HEK293 (cell line): ENCODE data around the gene SHLD2.

Experiments
- CTCF ChIA-PET: fragments of 350-600 bp; formaldehyde crosslinking; extraction: SDS; loops from one replicate; lab custom pipeline; 2021; ENCODE audit warnings: antibody characterized with exemption; lab: Yijun Ruan, JAX
- POLR2A ChIA-PET: fragments of 300-600 bp; formaldehyde crosslinking; extraction: SDS; loops from one replicate; lab custom pipeline; 2020; ENCODE audit warnings: antibody characterized with exemption, inconsistent platforms; lab: Yijun Ruan, JAX
- H3K27ac ChIP-seq: fragments of 200-500 bp; sonication (Bioruptor generic); 2 replicates; pipeline ENCODE4 v1.5.1; 2014; ENCODE audit warnings: low read depth, low read length, control low read depth, inconsistent platforms; ENCODE audit errors: extremely low read depth
- H3K36me3 ChIP-seq, 2 experiments: fragments of 200-500 bp in 1 of 2; sonication (Bioruptor generic) in 1 of 2; 1 replicate in 1 of 2; 2 replicates in 1 of 2; pipeline ENCODE4 v1.5.1; 2014 to 2017; ENCODE audit warnings: inconsistent platforms in 2 of 2, low read length in 2 of 2; ENCODE audit not compliant: control insufficient read depth in 2 of 2, insufficient read depth in 1 of 2
- H3K4me1 ChIP-seq: fragments of 200-500 bp; sonication (Bioruptor generic); 2 replicates; pipeline ENCODE4 v1.5.1; 2014; ENCODE audit warnings: mild to moderate bottlenecking, low read length, inconsistent platforms; ENCODE audit not compliant: control insufficient read depth, insufficient read depth
- H3K4me3 ChIP-seq: 2 replicates; pipeline ENCODE4 v1.5.1; 2011; ENCODE audit warnings: low read depth, mild to moderate bottlenecking, control low read depth, low read length, moderate library complexity
- H3K9me3 ChIP-seq: fragments of 200-500 bp; sonication (Bioruptor generic); 2 replicates; pipeline ENCODE4 v1.5.1; 2014; ENCODE audit warnings: low read depth, low read length, inconsistent platforms; ENCODE audit not compliant: control insufficient read depth, insufficient read depth
- GLIS1 ChIP-seq: fragments of 450-650 bp; formaldehyde crosslinking; IDR thresholded peaks from 2 replicates; pipeline ENCODE4 v1.5.1; 2016; ENCODE audit warnings: missing biosample characterization, missing genetic modification characterization
- HOXC10 ChIP-seq: sonication (generic); formaldehyde crosslinking; IDR thresholded peaks from 2 replicates; pipeline ENCODE4 v1.8.1; 2023; ENCODE audit warnings: mild to moderate bottlenecking, missing genetic modification reagents
- KLF16 ChIP-seq: fragments of 450-650 bp; formaldehyde crosslinking; IDR thresholded peaks from 2 replicates; pipeline ENCODE4 v1.5.1; 2017; ENCODE audit warnings: missing biosample characterization, missing genetic modification characterization
- KLF9 ChIP-seq: fragments of 450-650 bp; formaldehyde crosslinking; IDR thresholded peaks from 2 replicates; pipeline ENCODE4 v1.5.1; 2016; ENCODE audit warnings: missing biosample characterization, missing genetic modification characterization, low read depth
- PRDM1 ChIP-seq: fragments of 450-650 bp; formaldehyde crosslinking; IDR thresholded peaks from 2 replicates; pipeline ENCODE4; 2016; ENCODE audit warnings: missing biosample characterization, missing genetic modification characterization
- SP2 ChIP-seq: fragments of 450-650 bp; formaldehyde crosslinking; IDR thresholded peaks from 2 replicates; pipeline ENCODE4 v1.5.1; 2016; ENCODE audit warnings: missing biosample characterization, missing genetic modification characterization
- ZBTB1 ChIP-seq: fragments of 450-650 bp; formaldehyde crosslinking; IDR thresholded peaks from 2 replicates; pipeline ENCODE4 v1.5.1; 2016; ENCODE audit warnings: missing biosample characterization, missing genetic modification characterization
- ZBTB17 ChIP-seq: fragments of 450-650 bp; formaldehyde crosslinking; IDR thresholded peaks from 2 replicates; pipeline ENCODE4 v1.5.1; 2016; ENCODE audit warnings: missing biosample characterization, missing genetic modification characterization
- ZEB2 ChIP-seq: fragments of 450-650 bp; formaldehyde crosslinking; IDR thresholded peaks from 2 replicates; pipeline ENCODE4 v1.5.1; 2016; ENCODE audit warnings: missing biosample characterization, missing genetic modification characterization
- ZNF133 ChIP-seq: fragments of 450-650 bp; formaldehyde crosslinking; IDR thresholded peaks from 2 replicates; pipeline ENCODE4 v1.5.1; 2016; ENCODE audit warnings: missing biosample characterization, missing genetic modification characterization
- ZNF138 ChIP-seq: fragments of 450-650 bp; formaldehyde crosslinking; IDR thresholded peaks from 2 replicates; pipeline ENCODE4 v1.5.1; 2016; ENCODE audit warnings: missing biosample characterization, missing genetic modification characterization, borderline replicate concordance
- ZNF169 ChIP-seq: fragments of 450-650 bp; formaldehyde crosslinking; IDR thresholded peaks from 2 replicates; pipeline ENCODE4 v1.5.1; 2016; ENCODE audit warnings: missing biosample characterization, missing genetic modification characterization
- ZNF174 ChIP-seq: fragments of 450-650 bp; formaldehyde crosslinking; IDR thresholded peaks from 2 replicates; pipeline ENCODE4 v1.5.0; 2017; ENCODE audit warnings: missing biosample characterization, mild to moderate bottlenecking, missing genetic modification characterization
- ZNF239 ChIP-seq: fragments of 450-650 bp; formaldehyde crosslinking; IDR thresholded peaks from 2 replicates; pipeline ENCODE4 v1.5.1; 2016; ENCODE audit warnings: missing biosample characterization, missing genetic modification characterization
- ZNF398 ChIP-seq: fragments of 450-650 bp; formaldehyde crosslinking; IDR thresholded peaks from 2 replicates; pipeline ENCODE4 v1.5.1; 2017; ENCODE audit warnings: missing biosample characterization, missing genetic modification characterization
- ZNF529 ChIP-seq: fragments of 450-650 bp; formaldehyde crosslinking; IDR thresholded peaks from 2 replicates; pipeline ENCODE4 v1.5.1; 2017; ENCODE audit warnings: missing genetic modification characterization, missing biosample characterization; ENCODE audit not compliant: insufficient replicate concordance
- ZNF610 ChIP-seq: fragments of 450-650 bp; formaldehyde crosslinking; IDR thresholded peaks from 2 replicates; pipeline ENCODE4 v1.5.1; 2016; ENCODE audit warnings: missing biosample characterization, missing genetic modification characterization, borderline replicate concordance
- ZSCAN30 ChIP-seq: fragments of 450-650 bp; IDR thresholded peaks from 2 replicates; pipeline ENCODE4 v1.5.1; 2018; ENCODE audit warnings: missing biosample characterization, mild to moderate bottlenecking, missing genetic modification characterization, moderate library complexity
- TF ChIP-seq, protein P1 (sequence below): fragments of 450-650 bp; formaldehyde crosslinking; IDR thresholded peaks from 2 replicates; pipeline ENCODE4 v1.5.1; 2016; ENCODE audit warnings: missing biosample characterization, missing genetic modification characterization
- TF ChIP-seq, protein P2 (sequence below): fragments of 450-650 bp; formaldehyde crosslinking; IDR thresholded peaks from 2 replicates; pipeline ENCODE4 v1.5.1; 2017; ENCODE audit warnings: missing biosample characterization, missing genetic modification characterization
- TF ChIP-seq, protein P3 (sequence below): sonication (generic); formaldehyde crosslinking; IDR thresholded peaks from 2 replicates; pipeline ENCODE4 v1.8.1; 2022; ENCODE audit warnings: mild to moderate bottlenecking, moderate library complexity, missing genetic modification reagents
- TF ChIP-seq, protein P4 (sequence below): fragments of 450-650 bp; formaldehyde crosslinking; IDR thresholded peaks from 2 replicates; pipeline ENCODE4 v1.5.1; 2016; ENCODE audit warnings: missing biosample characterization, missing genetic modification characterization
- TF ChIP-seq, protein P5 (sequence below): fragments of 450-650 bp; formaldehyde crosslinking; IDR thresholded peaks from 2 replicates; pipeline ENCODE4 v1.5.1; 2016; ENCODE audit warnings: missing biosample characterization, missing genetic modification characterization, low read depth
- TF ChIP-seq, protein P6 (sequence below): fragments of 450-650 bp; formaldehyde crosslinking; IDR thresholded peaks from 2 replicates; pipeline ENCODE4 v1.5.1; 2017; ENCODE audit warnings: missing biosample characterization, missing genetic modification characterization

SHLD2 gene

DNA sequence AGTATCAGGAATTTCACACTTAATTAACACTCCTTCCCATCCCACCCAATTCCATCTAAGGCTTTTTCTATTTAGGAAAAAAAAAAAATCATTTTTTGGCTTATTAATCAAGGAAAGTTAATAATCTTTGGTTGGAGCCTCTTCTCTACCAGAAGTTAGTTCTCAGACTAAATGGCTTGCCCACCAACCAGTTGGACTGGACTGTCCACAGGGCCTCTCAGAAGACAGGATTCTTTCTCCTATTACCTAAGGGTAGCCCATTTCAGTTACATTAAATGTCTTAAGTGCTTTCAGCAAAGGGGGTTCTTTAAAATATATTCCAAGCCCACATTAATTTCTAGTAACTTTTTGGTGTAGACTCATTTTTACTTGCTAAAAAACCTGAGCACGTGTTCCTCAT is 35.6 kb upstream of the SHLD2 start (continued):
- no peak for TF ChIP-seq ZNF169 (tag by site-specific recombination)
- TF ChIP-seq, all 188 proteins: peak for 0

GRCh38 chr10:87060280-87060928 is 34.6 kb upstream of the SHLD2 start:
- ChIA-PET POLR2A (no interaction called here), CTCF (no interaction called here)
- Histone ChIP-seq H3K9me3 (no peaks in the 10 kb centered on the region), H3K36me3 (peaks cover 55 to 79% of the 10 kb centered on the region in 2 experiments), H3K27ac (no peak overlapping the region), H3K4me3 (no peak overlapping the region), H3K4me1 (no peaks in the 10 kb centered on the region)
- TF ChIP-seq ZBTB1 (tag by site-specific recombination) (no peak), ZNF398 (no peak), ZNF239 (tag by site-specific recombination) (no peak), ZNF133 (no peak), KLF16 (tag by site-specific recombination) (no peak), ZNF529 (tag by site-specific recombination) (no peak), SP2 (tag by site-specific recombination) (no peak), ZNF174 (no peak), ZNF610 (no peak), HOXC10 (CRISPR knock-in tag) (no peak)
- TF ChIP-seq, protein P1, sequence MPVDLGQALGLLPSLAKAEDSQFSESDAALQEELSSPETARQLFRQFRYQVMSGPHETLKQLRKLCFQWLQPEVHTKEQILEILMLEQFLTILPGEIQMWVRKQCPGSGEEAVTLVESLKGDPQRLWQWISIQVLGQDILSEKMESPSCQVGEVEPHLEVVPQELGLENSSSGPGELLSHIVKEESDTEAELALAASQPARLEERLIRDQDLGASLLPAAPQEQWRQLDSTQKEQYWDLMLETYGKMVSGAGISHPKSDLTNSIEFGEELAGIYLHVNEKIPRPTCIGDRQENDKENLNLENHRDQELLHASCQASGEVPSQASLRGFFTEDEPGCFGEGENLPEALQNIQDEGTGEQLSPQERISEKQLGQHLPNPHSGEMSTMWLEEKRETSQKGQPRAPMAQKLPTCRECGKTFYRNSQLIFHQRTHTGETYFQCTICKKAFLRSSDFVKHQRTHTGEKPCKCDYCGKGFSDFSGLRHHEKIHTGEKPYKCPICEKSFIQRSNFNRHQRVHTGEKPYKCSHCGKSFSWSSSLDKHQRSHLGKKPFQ (tag by site-specific recombination): no peak

DNA sequence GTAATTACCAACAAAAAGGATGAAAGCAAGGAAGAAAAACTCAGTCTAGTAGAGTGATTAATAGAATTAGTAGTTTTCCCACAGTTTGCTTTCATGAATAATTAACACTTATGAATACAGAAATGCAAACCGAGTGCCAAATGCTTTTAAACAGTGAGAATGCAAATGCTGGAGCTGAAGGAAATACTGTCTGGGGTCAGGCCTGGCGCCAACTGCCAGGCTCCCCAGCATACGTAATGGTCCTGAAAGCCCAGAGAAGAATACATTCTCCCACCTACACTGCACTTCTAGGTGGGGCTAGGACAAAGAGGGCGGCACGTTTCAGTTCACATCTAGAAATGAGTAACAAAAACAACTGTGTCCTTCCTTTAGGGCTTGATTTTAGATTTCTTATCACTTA is 30.4 kb upstream of the SHLD2 start:
- POLR2A ChIA-PET: interaction anchor here (0.5 kb wide), 1 partner anchor 196 kb away, joined by 3 read pairs; no protein-coding TSS in a partner anchor
- peaks cover 54 to 79% of the 10 kb centered on the region in 2 experiments for H3K36me3 ChIP-seq
- no peak for TF ChIP-seq ZNF138 (tag by site-specific recombination)
- TF ChIP-seq PRDM1 (tag by site-specific recombination): no peak
- TF ChIP-seq, protein P2, sequence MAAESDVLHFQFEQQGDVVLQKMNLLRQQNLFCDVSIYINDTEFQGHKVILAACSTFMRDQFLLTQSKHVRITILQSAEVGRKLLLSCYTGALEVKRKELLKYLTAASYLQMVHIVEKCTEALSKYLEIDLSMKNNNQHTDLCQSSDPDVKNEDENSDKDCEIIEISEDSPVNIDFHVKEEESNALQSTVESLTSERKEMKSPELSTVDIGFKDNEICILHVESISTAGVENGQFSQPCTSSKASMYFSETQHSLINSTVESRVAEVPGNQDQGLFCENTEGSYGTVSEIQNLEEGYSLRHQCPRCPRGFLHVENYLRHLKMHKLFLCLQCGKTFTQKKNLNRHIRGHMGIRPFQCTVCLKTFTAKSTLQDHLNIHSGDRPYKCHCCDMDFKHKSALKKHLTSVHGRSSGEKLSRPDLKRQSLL (tag by site-specific recombination): no peak
- no peak for TF ChIP-seq ZBTB17 (tag by site-specific recombination)
- TF ChIP-seq ZNF529 (tag by site-specific recombination): no peak
- TF ChIP-seq, protein P3, sequence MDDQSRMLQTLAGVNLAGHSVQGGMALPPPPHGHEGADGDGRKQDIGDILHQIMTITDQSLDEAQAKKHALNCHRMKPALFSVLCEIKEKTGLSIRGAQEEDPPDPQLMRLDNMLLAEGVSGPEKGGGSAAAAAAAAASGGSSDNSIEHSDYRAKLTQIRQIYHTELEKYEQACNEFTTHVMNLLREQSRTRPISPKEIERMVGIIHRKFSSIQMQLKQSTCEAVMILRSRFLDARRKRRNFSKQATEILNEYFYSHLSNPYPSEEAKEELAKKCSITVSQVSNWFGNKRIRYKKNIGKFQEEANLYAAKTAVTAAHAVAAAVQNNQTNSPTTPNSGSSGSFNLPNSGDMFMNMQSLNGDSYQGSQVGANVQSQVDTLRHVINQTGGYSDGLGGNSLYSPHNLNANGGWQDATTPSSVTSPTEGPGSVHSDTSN (CRISPR knock-in tag): no peak
- no peak for TF ChIP-seq GLIS1 (tag by site-specific recombination)
- TF ChIP-seq ZSCAN30 (tag by site-specific recombination): no peak
- no peak for TF ChIP-seq ZEB2 (tag by site-specific recombination)
- TF ChIP-seq, protein P4, sequence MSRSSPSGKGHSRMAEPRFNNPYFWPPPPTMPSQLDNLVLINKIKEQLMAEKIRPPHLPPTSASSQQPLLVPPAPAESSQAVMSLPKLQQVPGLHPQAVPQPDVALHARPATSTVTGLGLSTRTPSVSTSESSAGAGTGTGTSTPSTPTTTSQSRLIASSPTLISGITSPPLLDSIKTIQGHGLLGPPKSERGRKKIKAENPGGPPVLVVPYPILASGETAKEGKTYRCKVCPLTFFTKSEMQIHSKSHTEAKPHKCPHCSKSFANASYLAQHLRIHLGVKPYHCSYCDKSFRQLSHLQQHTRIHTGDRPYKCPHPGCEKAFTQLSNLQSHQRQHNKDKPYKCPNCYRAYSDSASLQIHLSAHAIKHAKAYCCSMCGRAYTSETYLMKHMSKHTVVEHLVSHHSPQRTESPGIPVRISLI (tag by site-specific recombination): no peak
- TF ChIP-seq, protein P5, sequence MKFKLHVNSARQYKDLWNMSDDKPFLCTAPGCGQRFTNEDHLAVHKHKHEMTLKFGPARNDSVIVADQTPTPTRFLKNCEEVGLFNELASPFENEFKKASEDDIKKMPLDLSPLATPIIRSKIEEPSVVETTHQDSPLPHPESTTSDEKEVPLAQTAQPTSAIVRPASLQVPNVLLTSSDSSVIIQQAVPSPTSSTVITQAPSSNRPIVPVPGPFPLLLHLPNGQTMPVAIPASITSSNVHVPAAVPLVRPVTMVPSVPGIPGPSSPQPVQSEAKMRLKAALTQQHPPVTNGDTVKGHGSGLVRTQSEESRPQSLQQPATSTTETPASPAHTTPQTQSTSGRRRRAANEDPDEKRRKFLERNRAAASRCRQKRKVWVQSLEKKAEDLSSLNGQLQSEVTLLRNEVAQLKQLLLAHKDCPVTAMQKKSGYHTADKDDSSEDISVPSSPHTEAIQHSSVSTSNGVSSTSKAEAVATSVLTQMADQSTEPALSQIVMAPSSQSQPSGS (tag by site-specific recombination): no peak
- TF ChIP-seq, protein P6, sequence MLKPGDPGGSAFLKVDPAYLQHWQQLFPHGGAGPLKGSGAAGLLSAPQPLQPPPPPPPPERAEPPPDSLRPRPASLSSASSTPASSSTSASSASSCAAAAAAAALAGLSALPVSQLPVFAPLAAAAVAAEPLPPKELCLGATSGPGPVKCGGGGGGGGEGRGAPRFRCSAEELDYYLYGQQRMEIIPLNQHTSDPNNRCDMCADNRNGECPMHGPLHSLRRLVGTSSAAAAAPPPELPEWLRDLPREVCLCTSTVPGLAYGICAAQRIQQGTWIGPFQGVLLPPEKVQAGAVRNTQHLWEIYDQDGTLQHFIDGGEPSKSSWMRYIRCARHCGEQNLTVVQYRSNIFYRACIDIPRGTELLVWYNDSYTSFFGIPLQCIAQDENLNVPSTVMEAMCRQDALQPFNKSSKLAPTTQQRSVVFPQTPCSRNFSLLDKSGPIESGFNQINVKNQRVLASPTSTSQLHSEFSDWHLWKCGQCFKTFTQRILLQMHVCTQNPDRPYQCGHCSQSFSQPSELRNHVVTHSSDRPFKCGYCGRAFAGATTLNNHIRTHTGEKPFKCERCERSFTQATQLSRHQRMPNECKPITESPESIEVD (tag by site-specific recombination): no peak
- no peak for TF ChIP-seq KLF9

More for the DNA sequence above, 30.4 kb upstream of the SHLD2 start:
- Histone ChIP-seq H3K27ac (no peak overlapping the region), H3K4me1 (no peaks in the 10 kb centered on the region), H3K9me3 (no peaks in the 10 kb centered on the region), H3K4me3 (no peak overlapping the region)
- CTCF ChIA-PET: interaction anchor here (0.5 kb wide), 1 partner anchor 84 kb away, joined by 9 read pairs; no protein-coding TSS in a partner anchor
